ENCODE results near the gene CTNNA1. TPM values are rescaled to one million over a fixed set of nuclear protein-coding genes. Genes with fewer than 3 reads are reported as not detected.
A peak's percentile ranks its signal among the peaks of the same experiment; 100 is the strongest.

The CTNNA1 gene
- total and polyA plus RNA-seq, 2 experiments from 2014 or later: 194 to 393 TPM

GRCh38 chr5:138792195-138792790, 39.1 kb downstream of the CTNNA1 start:
- H3K27me3 ChIP-seq (replicated peaks; ENCODE audit: insufficient read depth): no peaks in the 10 kb centered on the region
- H3K79me2 ChIP-seq (ENCODE audit: insufficient read depth): peaks cover 100% of the 10 kb centered on the region
- TF ChIP-seq EZH2 (IDR thresholded peaks at IDR 0.05; ENCODE audit: insufficient read depth, poor library complexity, severe bottlenecking): no peak
- TF ChIP-seq EZH2phosphoT487 (IDR thresholded peaks at IDR 0.05; ENCODE audit: insufficient read depth, low read depth): no peak
- no peaks in the 10 kb centered on the region for H3K9me3 ChIP-seq (ENCODE audit: low read depth)
- peaks cover 46% of the 10 kb centered on the region for H3K4me1 ChIP-seq (ENCODE audit: insufficient read depth)
- peaks cover 12% of the 10 kb centered on the region; the same call in 1 of the 2 replicates for H3F3A ChIP-seq (ENCODE audit: insufficient read depth)
- no peak overlapping the region for H3K27ac ChIP-seq
- peaks cover 8% of the 10 kb centered on the region; the same call in 1 of the 2 replicates for H3K36me3 ChIP-seq (ENCODE audit: low read depth)
- peaks cover 20% of the 10 kb centered on the region for H4K20me1 ChIP-seq (ENCODE audit: insufficient read depth)
- in situ Hi-C loops (cut with MboI): no loop called here
- no peak overlapping the region for H2AFZ ChIP-seq
- DNase-seq: peak; percentile 22
- H3K9ac ChIP-seq: no peak overlapping the region
- H3K4me2 ChIP-seq (ENCODE audit: unreplicated experiment): peak overlapping the region; percentile 25
- H3K9me2 ChIP-seq (ENCODE audit: insufficient read depth): no peaks in the 10 kb centered on the region
- H3K4me3 ChIP-seq: no peak overlapping the region
- 40 to 43% methylated on average over 4 of the region's 4 CpGs for WGBS, 2 experiments (ENCODE audit: low coverage in 1 of 2, low lambda C conversion rate in 2 of 2, missing lambda C conversion rate in 2 of 2)

GRCh38 chr5:138793575-138793974, 40.4 kb downstream of the CTNNA1 start:
- Histone ChIP-seq H3F3A (ENCODE audit: insufficient read depth) (peaks cover 23% of the 10 kb centered on the region), H3K9me2 (ENCODE audit: insufficient read depth) (no peaks in the 10 kb centered on the region), H3K27ac (peak overlapping the region; percentile 1), H3K4me1 (ENCODE audit: insufficient read depth) (peaks cover 55% of the 10 kb centered on the region), H3K27me3 (replicated peaks; ENCODE audit: insufficient read depth) (no peaks in the 10 kb centered on the region), H4K20me1 (ENCODE audit: insufficient read depth) (peaks cover 17% of the 10 kb centered on the region), H3K9ac (no peak overlapping the region), H3K79me2 (ENCODE audit: insufficient read depth) (peaks cover 100% of the 10 kb centered on the region), H3K4me2 (ENCODE audit: unreplicated experiment) (no peak overlapping the region), H3K9me3 (ENCODE audit: low read depth) (no peaks in the 10 kb centered on the region), H3K36me3 (ENCODE audit: low read depth) (no peaks in the 10 kb centered on the region), H2AFZ (no peak overlapping the region), H3K4me3 (no peak overlapping the region)
- peak; percentile 39 for DNase-seq
- no peak for TF ChIP-seq EZH2phosphoT487 (IDR thresholded peaks at IDR 0.05; ENCODE audit: insufficient read depth, low read depth)
- no peak for TF ChIP-seq EZH2 (IDR thresholded peaks at IDR 0.05; ENCODE audit: insufficient read depth, poor library complexity, severe bottlenecking)
- in situ Hi-C loops (cut with MboI): no loop called here

DNA sequence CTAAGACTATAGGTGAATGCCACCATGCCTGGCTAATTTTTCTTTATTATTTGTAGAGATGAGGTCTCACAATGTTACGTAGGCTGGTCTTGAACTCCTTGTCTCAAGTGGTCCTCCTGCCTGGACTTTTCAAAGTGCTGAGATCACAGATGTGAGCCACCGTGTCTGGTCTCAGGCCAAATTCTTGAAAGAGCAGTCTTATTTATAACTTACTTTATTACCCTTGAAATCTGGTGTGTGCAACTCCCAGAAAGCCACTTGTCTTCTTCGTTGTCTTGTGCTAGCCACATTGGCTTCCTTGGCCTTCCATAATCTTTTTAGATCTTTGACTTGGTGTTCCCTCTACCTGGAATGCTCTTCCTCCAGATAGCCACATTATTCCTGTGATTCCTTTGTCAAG, 50.1 kb downstream of the CTNNA1 start:
- WGBS, 2 experiments (ENCODE audit: low coverage in 1 of 2, low lambda C conversion rate in 2 of 2, missing lambda C conversion rate in 2 of 2): 79 to 80% methylated on average over 3 of the region's 3 CpGs
- Histone ChIP-seq H3K9me3 (ENCODE audit: low read depth) (no peaks in the 10 kb centered on the region), H3K9me2 (ENCODE audit: insufficient read depth) (no peaks in the 10 kb centered on the region), H2AFZ (no peak overlapping the region), H3K79me2 (ENCODE audit: insufficient read depth) (peaks cover 99% of the 10 kb centered on the region), H3K9ac (no peak overlapping the region), H3K27me3 (replicated peaks; ENCODE audit: insufficient read depth) (no peaks in the 10 kb centered on the region), H3F3A (ENCODE audit: insufficient read depth) (peaks cover 6% of the 10 kb centered on the region; the same call in 1 of the 2 replicates), H3K27ac (no peak overlapping the region), H4K20me1 (ENCODE audit: insufficient read depth) (peaks cover 4% of the 10 kb centered on the region; the same call in 1 of the 2 replicates), H3K36me3 (ENCODE audit: low read depth) (peaks cover 12% of the 10 kb centered on the region; the same call in 1 of the 2 replicates), H3K4me2 (ENCODE audit: unreplicated experiment) (no peak overlapping the region), H3K4me3 (no peak overlapping the region), H3K4me1 (ENCODE audit: insufficient read depth) (no peaks in the 10 kb centered on the region)
- DNase-seq: no peak
- in situ Hi-C loops (cut with MboI): no loop called here
- no peak for TF ChIP-seq EZH2phosphoT487 (IDR thresholded peaks at IDR 0.05; ENCODE audit: insufficient read depth, low read depth)
- TF ChIP-seq EZH2 (IDR thresholded peaks at IDR 0.05; ENCODE audit: insufficient read depth, poor library complexity, severe bottlenecking): no peak

- Histone ChIP-seq H3K4me1 (ENCODE audit: insufficient read depth) (no peaks in the 10 kb centered on the region), H4K20me1 (ENCODE audit: insufficient read depth) (peaks cover 4% of the 10 kb centered on the region; the same call in 1 of the 2 replicates), H3K9me3 (ENCODE audit: low read depth) (no peaks in the 10 kb centered on the region), H3K9me2 (ENCODE audit: insufficient read depth) (no peaks in the 10 kb centered on the region), H3K79me2 (ENCODE audit: insufficient read depth) (peaks cover 100% of the 10 kb centered on the region), H3K4me3 (no peak overlapping the region), H2AFZ (no peak overlapping the region), H3K27me3 (replicated peaks; ENCODE audit: insufficient read depth) (no peaks in the 10 kb centered on the region), H3K36me3 (ENCODE audit: low read depth) (peaks cover 12% of the 10 kb centered on the region; the same call in 1 of the 2 replicates), H3K4me2 (ENCODE audit: unreplicated experiment) (no peak overlapping the region), H3K9ac (no peak overlapping the region), H3K27ac (no peak overlapping the region), H3F3A (ENCODE audit: insufficient read depth) (peaks cover 5% of the 10 kb centered on the region; the same call in 1 of the 2 replicates)
- no peak for TF ChIP-seq EZH2 (IDR thresholded peaks at IDR 0.05; ENCODE audit: insufficient read depth, poor library complexity, severe bottlenecking)
- no peak for TF ChIP-seq EZH2phosphoT487 (IDR thresholded peaks at IDR 0.05; ENCODE audit: insufficient read depth, low read depth)
- 91 to 100% methylated on average over 1 of the region's 1 CpG for WGBS, 2 experiments (ENCODE audit: low coverage in 1 of 2, low lambda C conversion rate in 2 of 2, missing lambda C conversion rate in 2 of 2)
- in situ Hi-C loops (cut with MboI): no loop called here
- no peak for DNase-seq
These were observed 50.7 kb downstream of the CTNNA1 start for GRCh38 chr5:138803935-138804334.
